Esophagus muscularis mucosa (tissue), 4 donors: ENCODE data around the gene ABCB1.

Source experiments
- EP300 ChIP-seq: sonication (generic); formaldehyde crosslinking; IDR thresholded peaks from one replicate; pipeline ENCODE4 v1.6.1; 2017; ENCODE audit warnings: antibody characterized with exemption
- POLR2A ChIP-seq: fragments of 450-650 bp; IDR thresholded peaks from one replicate; pipeline ENCODE4 v1.6.1; 2017; ENCODE audit warnings: antibody characterized with exemption, moderate library complexity, mild to moderate bottlenecking, low read depth
- POLR2AphosphoS5 ChIP-seq, 2 donors: sonication (generic); formaldehyde crosslinking; IDR thresholded peaks; one replicate each; pipeline ENCODE4 v1.6.1; 2017; ENCODE audit warnings: antibody characterized with exemption in 2 of 2
- TF ChIP-seq, protein P1 (sequence below), 3 experiments: fragments of 200-600 bp in 2 of 3; fragments of 450-650 bp in 1 of 3; sonication (generic) in 2 of 3; IDR thresholded peaks; one replicate each; pipeline ENCODE4 v1.5.1; 2017 to 2019; ENCODE audit warnings: antibody characterized with exemption in 3 of 3, mild to moderate bottlenecking in 2 of 3, moderate library complexity in 1 of 3

- no peak for TF ChIP-seq EP300
- no peak for TF ChIP-seq POLR2A
- TF ChIP-seq, protein P1, sequence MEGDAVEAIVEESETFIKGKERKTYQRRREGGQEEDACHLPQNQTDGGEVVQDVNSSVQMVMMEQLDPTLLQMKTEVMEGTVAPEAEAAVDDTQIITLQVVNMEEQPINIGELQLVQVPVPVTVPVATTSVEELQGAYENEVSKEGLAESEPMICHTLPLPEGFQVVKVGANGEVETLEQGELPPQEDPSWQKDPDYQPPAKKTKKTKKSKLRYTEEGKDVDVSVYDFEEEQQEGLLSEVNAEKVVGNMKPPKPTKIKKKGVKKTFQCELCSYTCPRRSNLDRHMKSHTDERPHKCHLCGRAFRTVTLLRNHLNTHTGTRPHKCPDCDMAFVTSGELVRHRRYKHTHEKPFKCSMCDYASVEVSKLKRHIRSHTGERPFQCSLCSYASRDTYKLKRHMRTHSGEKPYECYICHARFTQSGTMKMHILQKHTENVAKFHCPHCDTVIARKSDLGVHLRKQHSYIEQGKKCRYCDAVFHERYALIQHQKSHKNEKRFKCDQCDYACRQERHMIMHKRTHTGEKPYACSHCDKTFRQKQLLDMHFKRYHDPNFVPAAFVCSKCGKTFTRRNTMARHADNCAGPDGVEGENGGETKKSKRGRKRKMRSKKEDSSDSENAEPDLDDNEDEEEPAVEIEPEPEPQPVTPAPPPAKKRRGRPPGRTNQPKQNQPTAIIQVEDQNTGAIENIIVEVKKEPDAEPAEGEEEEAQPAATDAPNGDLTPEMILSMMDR (IDR thresholded peaks at IDR 0.05): no peak
- no peak for TF ChIP-seq POLR2AphosphoS5 (IDR thresholded peaks at IDR 0.05)
These were observed 4.5 kb downstream of the ABCB1 start for GRCh38 chr7:87596136-87596535.
